GM08714 (cell line): ENCODE data around the gene FAM90A1.
"Not testable (repeated sequence)": the region's sequence is repeated elsewhere in the genome, so short reads cannot be mapped to it uniquely, and the experiment has no call there.

Experiments
- H3K4me3 ChIP-seq: fragments of 200-500 bp; sonication (Bioruptor generic); 2 replicates; pipeline ENCODE4 v1.5.1; 2014; ENCODE audit warnings: mild to moderate bottlenecking, low read length, inconsistent platforms
- ZNF274 ChIP-seq: IDR thresholded peaks from 2 replicates; pipeline ENCODE4 v1.6.1; 2012; ENCODE audit warnings: mild to moderate bottlenecking, low read depth, low read length

Gene FAM90A1

DNA sequence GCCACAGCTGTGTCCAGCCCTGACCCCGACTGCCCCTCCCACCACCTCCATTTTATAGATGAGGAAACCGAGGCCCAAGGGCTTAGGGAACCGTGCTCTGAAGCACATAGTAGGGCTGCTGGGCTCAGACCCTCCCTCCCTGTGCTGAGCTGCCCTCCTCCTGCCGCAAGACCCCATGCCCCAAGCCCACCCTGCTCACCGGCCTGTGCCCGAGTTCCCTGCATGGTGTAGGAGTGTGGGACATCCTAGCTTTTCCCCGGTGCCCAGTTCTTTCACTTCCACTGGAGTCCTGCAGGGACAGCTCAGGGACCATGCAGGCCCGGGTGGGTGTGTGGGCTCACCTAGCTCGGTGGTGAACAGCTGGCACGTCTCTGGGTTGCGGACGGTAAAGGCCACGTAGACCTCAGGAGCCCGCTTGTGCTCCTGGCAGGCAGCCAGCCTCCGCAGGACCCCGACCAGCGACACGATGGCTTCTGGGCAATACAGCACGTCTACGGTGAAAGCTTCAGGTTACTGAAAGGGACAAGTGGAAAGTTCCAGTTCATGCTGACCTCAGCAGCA is 6.6 kb upstream of the FAM90A1 start:
- H3K4me3 ChIP-seq = not testable (repeated sequence)

DNA sequence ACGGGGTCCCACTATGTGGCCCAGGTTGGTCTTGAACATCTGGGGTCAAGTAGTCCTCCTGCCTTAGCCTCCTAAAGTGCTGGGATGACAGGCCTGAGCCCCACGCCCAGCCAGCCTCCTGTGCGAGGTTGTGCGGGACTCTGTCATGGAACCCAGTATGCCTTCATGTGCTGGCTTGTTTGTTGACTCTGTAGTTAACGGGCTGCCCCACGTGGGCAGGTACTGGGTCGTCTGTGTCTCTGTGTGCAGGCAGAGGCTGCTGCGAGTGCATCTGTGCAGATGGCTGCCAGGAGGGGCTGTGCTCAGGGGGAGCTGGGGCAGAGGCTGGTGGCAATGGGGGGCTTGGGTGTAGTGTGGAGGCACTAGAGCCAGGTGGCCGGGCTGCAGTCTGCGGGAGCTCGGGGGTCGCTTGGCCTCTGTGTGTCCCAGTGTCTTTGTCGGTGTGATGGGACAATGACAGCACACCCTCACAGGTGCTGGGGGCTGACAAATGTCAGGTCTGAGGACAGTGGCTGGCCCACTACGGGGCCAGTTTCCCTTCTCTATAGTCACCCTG is 6.0 kb upstream of the FAM90A1 start:
- H3K4me3 ChIP-seq = not testable (repeated sequence)

DNA sequence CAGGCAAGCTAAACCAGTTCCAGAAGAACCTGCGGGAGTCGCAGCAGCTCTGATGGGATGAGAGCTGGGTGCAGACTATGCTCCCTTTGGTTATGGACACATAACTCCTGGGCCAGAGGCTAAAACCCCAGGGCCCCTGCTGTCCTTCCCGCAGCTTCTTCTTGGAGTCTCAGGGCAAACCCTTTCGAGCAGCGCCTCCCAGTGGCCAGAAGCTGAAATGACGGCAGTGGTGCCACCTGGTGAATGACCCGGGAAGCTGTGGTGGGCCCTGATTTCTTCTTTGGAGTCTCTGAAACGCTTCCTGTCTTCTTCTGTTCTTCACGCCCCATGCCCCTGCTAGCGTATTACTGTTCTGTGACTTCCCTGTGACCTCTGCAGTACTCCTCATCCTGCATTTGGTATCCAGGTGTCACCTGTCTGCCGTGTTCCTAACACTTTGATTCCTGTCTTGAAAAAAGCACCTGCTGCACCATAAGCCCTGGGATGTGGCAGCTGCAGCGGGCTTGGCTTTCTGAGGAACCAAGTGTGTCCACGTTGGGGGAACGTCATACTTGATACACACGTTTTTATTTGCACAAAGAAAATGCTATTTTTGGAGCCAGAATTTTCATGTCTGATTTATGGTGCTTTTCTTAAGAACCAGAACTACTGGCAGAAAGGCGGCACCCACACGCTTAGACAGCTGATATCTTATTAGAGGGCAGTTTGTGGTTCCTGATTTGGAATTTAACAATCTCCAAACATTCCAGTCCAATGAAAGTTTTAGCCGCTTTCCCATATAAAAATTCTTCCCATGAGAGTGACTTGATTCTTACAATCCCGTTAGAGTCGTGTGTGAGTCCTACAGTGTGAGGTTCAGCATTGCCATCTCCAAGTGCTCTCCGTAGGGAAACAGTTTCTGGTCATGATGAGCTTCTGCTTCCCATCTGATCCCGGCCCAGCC is 4.5 kb upstream of the FAM90A1 start:
- H3K4me3 ChIP-seq = not testable (repeated sequence)

DNA sequence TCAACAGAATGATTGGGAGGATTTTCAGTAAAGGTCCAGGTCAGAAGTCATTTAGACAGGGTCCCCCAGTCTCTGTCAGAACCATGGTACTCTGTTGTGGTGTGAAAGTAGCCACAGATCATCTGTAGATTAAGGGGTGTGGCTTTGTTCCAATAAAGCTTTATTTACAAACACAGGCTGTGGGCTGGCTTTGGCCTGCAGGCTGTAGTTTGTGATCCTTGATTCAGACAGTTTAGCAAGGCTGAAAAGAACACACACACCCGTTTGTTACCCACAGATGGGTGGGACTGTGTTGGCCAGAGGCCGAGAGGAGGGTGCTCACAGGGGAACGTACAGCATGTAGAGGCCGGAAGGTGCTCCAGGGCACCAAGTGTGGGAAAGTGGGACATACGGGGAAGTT is 3.6 kb upstream of the FAM90A1 start:
- not testable (repeated sequence) for H3K4me3 ChIP-seq

DNA sequence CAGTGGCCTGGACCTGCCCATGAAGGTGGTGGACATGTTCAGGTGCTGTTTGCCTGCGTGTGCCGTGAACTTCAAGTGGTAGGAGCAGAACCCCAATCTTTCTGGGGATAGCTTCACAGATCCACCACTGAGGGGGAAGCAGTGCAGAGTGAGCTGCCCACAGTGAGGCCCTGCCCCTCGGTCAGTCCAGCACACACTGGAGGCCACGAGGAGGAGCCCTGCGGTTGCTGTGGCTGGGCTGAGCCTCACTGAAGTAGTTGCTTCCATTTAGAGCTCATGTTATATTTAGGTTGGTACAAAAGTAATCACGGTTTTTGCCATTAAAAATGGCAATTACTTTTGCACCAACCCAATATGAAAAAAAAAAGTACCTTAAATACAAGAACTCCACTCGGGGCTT is 2.1 kb upstream of the FAM90A1 start:
- H3K4me3 ChIP-seq = not testable (repeated sequence)

DNA sequence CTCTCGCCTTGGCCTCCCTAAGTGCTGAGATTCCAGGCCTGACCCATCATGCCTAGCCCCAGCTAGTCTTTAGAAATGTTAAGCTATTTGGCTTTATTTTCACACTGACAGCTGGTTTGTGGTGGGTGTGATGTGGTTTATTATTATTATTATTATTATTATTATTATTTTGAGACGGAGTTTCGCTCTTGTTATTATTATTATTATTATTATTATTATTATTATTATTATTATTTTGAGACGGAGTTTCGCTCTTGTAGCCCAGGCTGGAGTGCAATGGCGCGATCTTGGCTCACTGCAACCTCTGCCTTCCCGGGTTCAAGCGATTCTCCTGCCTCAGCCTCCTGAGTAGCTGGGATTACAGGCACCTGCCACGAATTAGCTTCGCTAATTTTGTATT is 1.2 kb upstream of the FAM90A1 start:
- not testable (repeated sequence) for H3K4me3 ChIP-seq

DNA sequence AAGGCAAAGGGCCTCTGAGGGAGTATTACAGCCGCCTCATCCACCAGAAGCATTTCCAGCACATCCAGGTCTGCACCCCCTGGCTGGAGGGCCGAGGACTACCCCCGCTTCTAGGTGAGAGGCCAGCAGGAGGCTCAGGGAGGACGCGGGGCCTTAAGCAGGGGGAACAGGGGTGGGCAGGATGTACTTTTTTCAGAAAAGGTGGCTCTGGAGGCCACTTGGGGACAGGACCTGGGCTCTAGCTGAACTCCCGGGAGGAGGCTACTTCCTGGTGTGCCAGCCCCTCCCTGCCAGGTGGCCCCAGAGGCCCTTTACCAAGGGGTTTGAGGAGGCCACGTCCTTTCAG is 287 bp upstream of the FAM90A1 start:
- H3K4me3 ChIP-seq = peak overlapping the region; percentile 72; the same call in 1 of the 2 replicates

DNA sequence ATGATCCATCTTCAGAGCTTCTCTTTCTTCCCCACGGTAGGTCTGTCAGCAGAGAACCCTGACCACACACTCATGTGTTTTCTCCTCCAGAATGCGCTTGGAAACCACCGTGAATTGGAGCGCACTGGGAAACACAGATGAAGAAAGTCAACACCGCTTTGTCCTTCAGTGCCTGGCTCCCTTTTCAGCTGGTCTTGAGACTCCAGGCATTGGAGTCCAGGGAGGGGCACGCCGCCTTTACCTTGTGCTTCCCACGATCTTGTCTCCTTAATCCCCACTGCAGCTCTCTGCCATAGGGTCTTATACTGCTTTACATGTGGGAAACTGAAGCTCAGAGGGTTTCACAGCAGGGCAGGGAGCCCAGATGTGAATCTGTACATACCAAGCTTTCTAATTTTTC is 1.1 kb downstream of the FAM90A1 start:
- no peak overlapping the region for H3K4me3 ChIP-seq
- TF ChIP-seq ZNF274 = no peak

DNA sequence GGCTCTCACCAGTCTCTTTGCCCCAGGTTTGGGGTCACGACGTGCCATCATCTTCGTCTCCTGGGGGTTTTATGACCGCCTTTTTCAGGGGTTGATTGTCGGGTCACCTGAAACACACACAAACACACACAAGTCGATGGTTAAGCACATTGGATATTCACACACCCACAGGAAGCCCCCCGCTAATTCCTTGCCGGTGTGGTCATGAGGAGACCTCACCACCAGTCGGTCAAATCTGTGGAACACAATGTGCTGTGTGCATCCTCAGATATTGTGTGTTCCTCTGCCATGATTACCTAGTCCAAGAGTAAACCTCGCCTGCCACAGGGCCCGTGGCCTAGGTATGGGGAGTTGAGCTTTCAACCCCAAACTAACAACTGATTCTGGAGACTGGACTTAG is 2.6 kb downstream of the FAM90A1 start:
- not testable (repeated sequence) for H3K4me3 ChIP-seq

DNA sequence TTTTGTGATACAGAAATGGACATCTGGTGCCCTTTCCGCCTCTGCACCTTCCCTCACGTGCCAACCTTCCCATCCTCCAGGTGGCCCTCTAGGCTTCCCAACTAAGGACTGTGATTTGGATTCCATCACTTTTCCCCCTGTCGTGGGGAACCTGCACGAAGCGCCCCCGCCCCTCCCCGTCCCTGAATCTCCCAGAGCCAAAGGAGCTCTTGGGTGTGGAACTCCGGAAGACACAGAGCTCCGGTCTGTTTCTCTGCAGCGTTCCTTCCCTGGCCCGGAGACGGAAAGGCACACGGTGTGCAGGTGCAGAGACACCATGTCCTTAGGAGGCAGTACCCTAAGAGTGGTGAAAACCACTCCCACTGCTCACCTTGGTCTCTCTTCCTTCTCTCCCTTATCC is 3.8 kb downstream of the FAM90A1 start:
- H3K4me3 ChIP-seq = not testable (repeated sequence)

DNA sequence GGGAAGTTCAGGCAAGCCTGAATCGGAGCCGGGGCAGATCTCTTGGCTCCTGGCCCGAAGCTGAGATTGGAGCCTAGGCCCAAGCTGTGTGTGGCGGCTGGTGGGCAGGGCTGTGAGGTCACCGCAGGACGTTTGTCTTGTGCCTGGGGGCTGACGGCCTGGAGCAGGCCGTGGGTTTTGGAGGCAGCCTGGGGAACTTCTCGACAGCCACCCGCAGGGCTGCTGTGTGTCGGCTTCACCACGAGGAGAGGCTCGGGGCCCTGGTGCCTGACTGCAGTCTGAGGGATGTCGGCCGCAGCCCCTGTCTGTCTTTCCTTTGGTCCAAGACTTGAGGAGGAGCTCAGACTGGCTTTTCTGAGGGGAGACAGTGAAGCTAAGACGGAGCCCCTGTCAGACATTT is 5.1 kb downstream of the FAM90A1 start:
- H3K4me3 ChIP-seq = not testable (repeated sequence)

DNA sequence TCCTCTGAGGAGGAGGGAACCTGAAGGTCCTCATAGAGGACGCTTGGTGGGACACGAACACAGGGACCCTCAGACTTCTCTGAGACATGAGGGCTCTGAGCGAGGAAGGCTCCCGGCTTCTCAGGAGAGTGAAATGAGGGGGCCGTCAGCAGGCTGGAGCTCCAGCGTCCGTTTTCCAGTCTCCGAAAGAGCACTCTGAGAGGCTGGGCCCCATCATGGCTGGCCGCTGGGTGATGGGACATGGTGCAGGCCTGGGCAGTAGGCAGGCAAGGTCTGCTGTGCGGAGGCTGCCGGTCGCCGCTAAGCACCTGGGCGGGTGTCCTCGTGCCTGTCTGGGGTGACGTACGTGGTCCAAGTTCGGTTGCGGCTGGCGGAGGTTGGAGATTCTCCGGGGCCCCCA is 5.6 kb downstream of the FAM90A1 start:
- H3K4me3 ChIP-seq = not testable (repeated sequence)

DNA sequence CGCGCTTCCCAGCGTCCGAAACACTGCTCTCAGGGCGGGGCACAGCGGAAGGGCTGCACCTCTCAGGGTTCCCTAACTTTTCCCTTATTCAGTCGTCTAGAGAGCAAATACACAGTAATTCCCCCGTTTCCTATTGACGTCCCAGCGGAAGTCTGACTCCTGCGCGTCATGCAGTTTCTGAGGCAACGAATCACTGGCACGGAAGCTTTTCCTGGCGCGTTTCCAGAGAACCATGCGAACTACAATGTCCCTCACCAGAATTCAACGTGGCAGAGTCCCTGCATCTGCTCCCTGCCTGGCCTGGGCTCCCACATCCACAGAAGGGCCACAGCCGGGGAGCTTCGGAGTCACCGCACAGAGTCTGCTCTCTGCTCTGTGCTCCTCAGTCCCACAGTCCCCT is 6.0 kb downstream of the FAM90A1 start:
- not testable (repeated sequence) for H3K4me3 ChIP-seq

DNA sequence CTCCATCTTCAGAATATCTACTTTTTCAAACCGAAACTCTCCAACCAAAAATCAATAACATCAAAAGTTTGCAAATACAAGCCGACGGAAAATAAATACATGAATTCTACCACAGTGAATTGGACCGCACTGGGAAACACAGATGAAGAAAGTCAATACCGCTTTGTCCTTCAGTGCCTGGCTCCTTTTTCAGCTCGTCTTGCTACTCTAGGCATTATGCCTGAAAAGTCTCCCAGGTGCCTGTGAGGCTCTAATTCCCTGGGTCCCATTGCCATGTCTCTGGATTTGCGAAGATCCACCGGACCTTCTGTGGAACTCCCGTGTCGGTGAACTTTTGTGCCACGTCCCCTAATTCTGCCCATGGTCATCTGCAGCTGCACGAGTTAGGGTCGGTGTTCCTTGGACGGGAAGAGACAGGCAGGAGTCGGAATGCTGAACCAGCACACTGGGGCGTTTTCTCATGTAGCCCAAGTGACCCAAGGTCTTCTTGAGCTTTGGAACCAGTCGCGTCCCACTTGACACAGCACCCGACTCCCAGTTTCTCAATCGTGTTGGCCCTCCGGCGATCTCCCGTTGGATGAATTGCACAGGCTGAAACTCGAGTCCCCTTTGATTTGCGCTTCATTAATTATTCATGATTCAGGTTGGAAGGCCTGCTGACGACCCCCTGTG is 8.6 kb downstream of the FAM90A1 start:
- not testable (repeated sequence) for H3K4me3 ChIP-seq

DNA sequence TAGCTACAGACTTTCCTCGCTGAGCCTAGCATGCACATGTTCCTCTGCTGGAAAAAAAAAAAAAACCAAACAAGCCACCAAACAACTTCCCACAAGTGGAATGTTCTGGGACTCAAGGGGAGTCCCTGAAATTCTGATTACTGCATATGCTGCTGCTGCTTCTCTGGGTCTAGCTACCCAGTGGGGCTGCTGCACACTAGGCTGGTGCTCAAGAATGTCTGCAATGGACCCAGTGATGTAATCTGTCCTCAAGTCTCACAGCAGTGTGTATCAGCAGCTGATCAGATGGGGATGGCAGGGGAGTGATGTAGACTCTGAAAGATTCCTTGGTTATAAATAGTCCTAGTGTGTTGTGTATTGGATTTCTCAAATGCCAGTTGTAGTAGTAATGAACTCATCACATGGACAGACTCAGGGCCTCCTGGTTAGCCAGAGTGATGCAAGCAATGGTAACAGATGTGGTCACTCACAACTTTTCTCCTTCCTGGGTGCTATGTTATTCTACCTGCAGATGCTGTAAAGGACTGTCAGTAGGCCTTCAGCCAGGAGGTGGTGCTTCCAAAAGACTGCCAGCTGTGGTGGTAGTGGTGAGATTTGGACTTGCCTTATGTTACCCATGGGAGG is 29.6 kb downstream of the FAM90A1 start:
- H3K4me3 ChIP-seq = not testable (repeated sequence)

DNA sequence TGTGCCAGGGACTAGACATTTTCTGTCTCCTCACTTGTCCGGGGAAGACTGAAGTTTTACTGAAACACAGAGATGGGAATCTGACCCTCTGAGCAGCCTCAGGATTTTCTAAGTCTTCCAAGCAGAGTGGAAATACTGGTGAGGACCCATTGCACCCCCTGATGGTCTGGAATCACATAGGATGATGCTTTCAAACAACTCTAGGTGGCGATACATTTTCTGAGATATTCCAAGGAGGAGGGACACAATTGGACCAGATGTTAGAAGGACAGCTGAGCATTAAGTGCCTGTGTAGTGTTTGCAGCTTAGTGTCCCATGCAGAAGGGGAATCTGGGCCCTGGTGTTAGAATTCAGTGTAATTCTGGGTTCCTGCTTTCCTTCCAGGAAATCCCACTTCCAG is 39.3 kb downstream of the FAM90A1 start:
- H3K4me3 ChIP-seq = not testable (repeated sequence)

DNA sequence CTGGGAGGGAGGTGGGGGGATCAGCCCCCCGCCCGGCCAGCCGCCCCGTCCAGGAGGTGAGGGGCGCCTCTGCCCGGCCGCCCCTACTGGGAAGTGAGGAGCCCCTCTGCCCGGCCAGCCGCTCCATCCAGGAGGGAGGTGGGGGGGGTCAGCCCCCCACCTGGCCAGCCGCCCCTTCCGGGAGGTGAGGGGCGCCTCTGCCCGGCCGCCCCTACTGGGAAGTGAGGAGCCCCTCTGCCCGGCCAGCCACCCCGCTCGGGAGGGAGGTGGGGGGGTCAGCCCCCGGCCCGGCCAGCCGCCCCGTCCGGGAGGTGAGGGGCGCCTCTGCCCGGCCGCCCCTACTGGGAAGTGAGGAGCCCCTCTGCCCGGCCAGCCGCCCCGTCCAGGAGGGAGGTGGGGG is 43.2 kb downstream of the FAM90A1 start:
- not testable (repeated sequence) for H3K4me3 ChIP-seq

DNA sequence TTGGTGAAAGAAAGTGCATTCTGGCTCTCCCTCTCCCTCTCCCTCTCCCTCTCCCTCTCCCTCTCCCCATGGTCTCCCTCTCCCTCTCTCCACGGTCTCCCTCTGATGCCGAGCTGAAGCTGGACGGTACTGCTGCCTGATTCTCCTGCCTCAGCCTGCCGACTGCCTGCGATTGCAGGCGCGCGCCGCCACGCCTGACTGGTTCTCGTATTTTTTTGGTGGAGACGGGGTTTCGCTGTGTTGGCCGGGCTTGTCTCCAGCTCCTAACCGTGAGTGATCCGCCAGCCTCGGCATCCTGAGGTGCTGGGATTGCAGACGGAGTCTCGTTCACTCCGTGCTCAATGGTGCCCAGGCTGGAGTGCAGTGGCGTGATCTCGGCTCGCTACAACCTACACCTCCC is 44.1 kb downstream of the FAM90A1 start:
- not testable (repeated sequence) for H3K4me3 ChIP-seq

DNA sequence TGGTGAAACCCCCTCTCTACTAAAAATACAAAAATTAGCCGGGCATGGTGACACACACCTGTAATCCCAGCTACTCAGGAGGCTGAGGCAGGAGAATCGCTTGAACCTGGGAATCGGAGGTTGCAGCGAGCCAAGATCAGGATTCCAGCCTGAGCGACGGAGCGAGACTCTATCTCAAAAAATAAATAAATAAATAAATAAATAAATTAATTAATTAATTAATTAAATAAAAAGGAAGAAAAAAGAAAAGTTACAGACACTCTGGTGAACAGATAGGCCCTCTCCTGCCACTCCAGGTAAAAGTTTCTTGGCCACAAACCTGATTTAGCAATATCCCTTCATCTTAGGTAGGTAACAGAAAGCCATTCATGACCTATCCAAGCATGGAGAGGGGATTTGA is 44.5 kb downstream of the FAM90A1 start:
- not testable (repeated sequence) for H3K4me3 ChIP-seq

DNA sequence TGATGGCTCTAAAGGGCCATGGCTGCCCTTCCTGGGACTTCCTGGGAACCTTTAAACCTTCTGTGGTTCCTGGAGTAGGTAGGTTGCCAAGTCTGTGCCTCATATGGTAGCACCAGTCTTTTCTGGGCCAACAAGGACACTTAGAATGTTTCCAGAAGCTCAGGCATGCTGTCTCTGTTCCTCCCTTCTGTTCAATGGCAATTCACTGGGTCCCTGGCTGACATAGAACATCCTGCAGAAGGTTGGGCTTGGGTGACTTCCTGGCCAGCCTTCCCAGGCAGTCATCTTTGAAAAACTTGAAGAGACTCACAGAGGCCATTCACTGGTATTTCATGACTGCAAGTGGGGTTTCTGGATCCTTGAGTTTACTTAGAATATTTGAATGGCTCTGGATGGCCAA is 46.1 kb downstream of the FAM90A1 start:
- H3K4me3 ChIP-seq = not testable (repeated sequence)

DNA sequence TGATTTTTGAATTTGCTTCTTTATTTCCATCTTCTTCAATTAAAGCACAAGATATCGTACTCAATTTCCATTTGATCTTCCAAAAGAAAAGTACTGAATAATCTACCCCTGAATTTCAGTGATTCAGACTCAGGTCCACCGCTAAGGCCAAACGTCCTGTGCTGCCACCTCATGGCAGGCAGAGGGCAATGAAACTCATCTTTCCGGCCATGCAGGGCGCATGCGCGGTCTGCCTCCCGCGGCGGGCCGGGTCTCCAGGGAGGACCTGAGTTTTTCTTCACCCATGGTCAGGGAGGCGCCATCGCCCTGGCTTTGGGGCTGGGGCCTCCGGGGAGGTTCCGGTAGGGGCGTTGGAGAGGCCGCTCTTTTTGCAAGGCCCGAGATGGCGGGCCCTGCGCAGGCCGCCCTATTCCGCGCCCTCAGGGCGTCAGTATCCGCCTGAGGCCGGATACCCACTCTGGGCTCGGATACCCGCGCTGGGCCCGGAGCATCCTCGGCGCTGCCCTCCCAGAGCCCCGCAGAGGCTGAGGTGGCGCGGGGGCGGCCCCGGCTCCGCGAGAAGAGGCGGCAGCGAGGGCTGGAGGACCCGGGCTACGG is 47.3 kb downstream of the FAM90A1 start:
- H3K4me3 ChIP-seq = peak overlapping the region; percentile 57; the same call in 1 of the 2 replicates
